Measurements from ENCODE around the gene IER2. TPM values are rescaled to one million over a fixed set of nuclear protein-coding genes. Genes with fewer than 3 reads are reported as not detected.

The IER2 gene
- total and polyA plus RNA-seq, 4 donors: 12.6 to 56.2 (median 31.8) TPM

GRCh38 chr19:13104848-13105711 lies 45.1 kb upstream of the IER2 start:
- 79% methylated on average over 14 of the region's 29 CpGs for WGBS (ENCODE audit: insufficient coverage)

DNA sequence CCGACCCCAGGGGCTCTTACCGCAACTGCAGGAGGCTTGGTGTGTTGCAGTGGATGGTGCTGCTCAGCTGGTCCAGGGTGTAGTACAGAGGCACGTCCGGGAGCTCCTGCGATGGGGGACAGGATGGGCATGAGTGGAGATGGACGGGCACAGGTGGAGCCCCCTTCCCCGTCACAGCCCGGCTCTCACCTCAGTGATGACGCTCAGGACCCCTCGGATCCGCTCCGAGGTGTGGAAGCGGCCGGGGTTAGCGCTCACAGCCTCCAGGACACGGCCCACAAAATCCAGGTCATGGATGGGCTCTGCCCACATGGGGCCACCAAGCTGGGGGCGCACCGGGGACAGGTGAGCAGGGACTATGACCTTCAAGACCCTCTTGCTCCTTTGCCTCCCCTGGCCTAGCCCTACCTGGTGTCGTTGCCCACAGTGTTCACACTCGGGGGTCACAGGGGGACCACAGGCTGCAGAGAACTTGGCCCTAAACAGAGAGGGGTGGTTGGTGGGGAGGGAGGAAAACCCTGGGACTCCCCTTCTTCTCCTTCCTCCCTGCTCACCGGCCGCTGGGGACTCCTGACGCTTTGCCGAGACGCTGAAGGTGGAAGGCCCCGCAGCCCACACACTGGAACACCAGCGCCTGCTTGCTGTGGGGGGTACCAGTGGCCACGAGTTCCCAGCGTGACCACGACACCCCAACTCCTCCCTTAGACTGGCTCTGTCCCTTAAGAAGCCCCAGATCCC lies 40.7 kb upstream of the IER2 start:
- Histone ChIP-seq H3K27ac (ENCODE audit: low read depth, low read length) (no peak overlapping the region), H3K9me3 (ENCODE audit: control insufficient read depth, insufficient read depth, low read length) (no peaks in the 10 kb centered on the region), H3K4me1 (ENCODE audit: control insufficient read depth, insufficient read depth, low read length) (peaks cover 7% of the 10 kb centered on the region), H3K4me3 (ENCODE audit: low read depth, low read length) (no peak overlapping the region), H3K27me3 (ENCODE audit: control insufficient read depth, insufficient read depth, low read length) (no peaks in the 10 kb centered on the region), H3K36me3 (ENCODE audit: control insufficient read depth, insufficient read depth, low read length) (peaks cover 86% of the 10 kb centered on the region)
- DNase-seq (ENCODE audit: low read depth in 4 of 6, low spot score in 6 of 6): no peak
- 96% methylated on average over 28 of the region's 30 CpGs for whole genome bisulfite sequencing (ENCODE audit: insufficient coverage)

More at GRCh38 chr19:13104848-13105711, 45.1 kb upstream of the IER2 start:
- peak overlapping the region; percentile 52 for H3K27ac ChIP-seq (ENCODE audit: low read depth, low read length)
- peaks cover 43% of the 10 kb centered on the region for H3K4me1 ChIP-seq (ENCODE audit: control insufficient read depth, insufficient read depth, low read length)
- H3K36me3 ChIP-seq (ENCODE audit: control insufficient read depth, insufficient read depth, low read length): peaks cover 74% of the 10 kb centered on the region
- no peaks in the 10 kb centered on the region for H3K9me3 ChIP-seq (ENCODE audit: control insufficient read depth, insufficient read depth, low read length)
- H3K27me3 ChIP-seq (ENCODE audit: control insufficient read depth, insufficient read depth, low read length): peaks cover 11% of the 10 kb centered on the region
- DNase-seq (ENCODE audit: low read depth in 4 of 6, low spot score in 6 of 6): no peak
- no peak overlapping the region for H3K4me3 ChIP-seq (ENCODE audit: low read depth, low read length)

DNA sequence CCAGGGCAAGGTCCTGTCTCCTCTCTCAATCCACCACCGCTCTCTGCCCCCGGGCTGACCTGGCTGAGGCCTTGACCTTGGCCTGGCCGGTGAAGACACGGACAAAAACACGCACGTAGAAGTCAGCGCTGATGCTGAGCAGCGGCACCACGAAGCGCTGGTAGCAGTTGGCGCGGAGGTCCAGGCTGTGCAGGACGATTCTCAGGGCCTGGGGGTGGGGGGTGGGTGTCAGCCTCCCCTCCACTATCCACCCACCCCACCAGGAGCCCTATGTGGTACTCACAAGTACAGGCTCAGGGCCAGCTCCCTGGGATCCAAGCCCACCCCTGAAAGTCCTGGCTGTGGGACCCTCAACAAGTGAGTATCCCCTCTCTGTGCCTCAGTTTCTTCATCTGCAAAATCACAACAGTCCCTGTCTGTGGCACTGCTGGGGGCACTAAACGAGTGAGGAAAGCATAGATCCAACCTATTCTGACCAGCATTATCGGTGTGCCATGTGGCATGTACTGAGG lies 40.1 kb upstream of the IER2 start:
- peaks cover 2% of the 10 kb centered on the region for H3K4me1 ChIP-seq (ENCODE audit: control insufficient read depth, insufficient read depth, low read length)
- H3K4me3 ChIP-seq (ENCODE audit: low read depth, low read length): no peak overlapping the region
- H3K9me3 ChIP-seq (ENCODE audit: control insufficient read depth, insufficient read depth, low read length): no peaks in the 10 kb centered on the region
- no peaks in the 10 kb centered on the region for H3K27me3 ChIP-seq (ENCODE audit: control insufficient read depth, insufficient read depth, low read length)
- WGBS (ENCODE audit: insufficient coverage): 93% methylated on average over 4 of the region's 15 CpGs
- H3K27ac ChIP-seq (ENCODE audit: low read depth, low read length): no peak overlapping the region
- peaks cover 85% of the 10 kb centered on the region for H3K36me3 ChIP-seq (ENCODE audit: control insufficient read depth, insufficient read depth, low read length)
- no peak for DNase-seq (ENCODE audit: low read depth in 4 of 6, low spot score in 6 of 6)

GRCh38 chr19:13112555-13112954 lies 37.7 kb upstream of the IER2 start:
- Histone ChIP-seq H3K4me1 (ENCODE audit: control insufficient read depth, insufficient read depth, low read length) (peaks cover 26% of the 10 kb centered on the region), H3K36me3 (ENCODE audit: control insufficient read depth, insufficient read depth, low read length) (peaks cover 70% of the 10 kb centered on the region), H3K27me3 (ENCODE audit: control insufficient read depth, insufficient read depth, low read length) (no peaks in the 10 kb centered on the region), H3K4me3 (ENCODE audit: low read depth, low read length) (no peak overlapping the region), H3K9me3 (ENCODE audit: control insufficient read depth, insufficient read depth, low read length) (no peaks in the 10 kb centered on the region), H3K27ac (ENCODE audit: low read depth, low read length) (no peak overlapping the region)
- WGBS (ENCODE audit: insufficient coverage): 93% methylated on average over 10 of the region's 10 CpGs
- DNase-seq (ENCODE audit: low read depth in 4 of 6, low spot score in 6 of 6): no peak

- no peaks in the 10 kb centered on the region for H3K27me3 ChIP-seq (ENCODE audit: control insufficient read depth, insufficient read depth, low read length)
- H3K36me3 ChIP-seq (ENCODE audit: control insufficient read depth, insufficient read depth, low read length): peaks cover 48% of the 10 kb centered on the region
- no peaks in the 10 kb centered on the region for H3K9me3 ChIP-seq (ENCODE audit: control insufficient read depth, insufficient read depth, low read length)
- WGBS (ENCODE audit: insufficient coverage): 2% methylated on average over 18 of the region's 18 CpGs
- peak overlapping the region; percentile 94 for H3K4me3 ChIP-seq (ENCODE audit: low read depth, low read length)
- DNase-seq (ENCODE audit: low read depth in 4 of 6, low spot score in 6 of 6): no peak
- peaks cover 51% of the 10 kb centered on the region for H3K4me1 ChIP-seq (ENCODE audit: control insufficient read depth, insufficient read depth, low read length)
- H3K27ac ChIP-seq (ENCODE audit: low read depth, low read length): no peak overlapping the region
These were observed 34.3 kb upstream of the IER2 start for GRCh38 chr19:13115936-13116281.

GRCh38 chr19:13116282-13117175 lies 33.7 kb upstream of the IER2 start, which contains the start of gene TRMT1:
Gene TRMT1 (minus strand): TSS chr19:13116740. CDS start chr19:13116399, 341 bp downstream.
- Histone ChIP-seq H3K27ac (ENCODE audit: low read depth, low read length) (peak within 1 kb of the TSS; percentile 61), H3K27me3 (ENCODE audit: control insufficient read depth, insufficient read depth, low read length) (no peaks in the 10 kb centered on the region), H3K36me3 (ENCODE audit: control insufficient read depth, insufficient read depth, low read length) (peaks cover 48% of the 10 kb centered on the region), H3K9me3 (ENCODE audit: control insufficient read depth, insufficient read depth, low read length) (no peaks in the 10 kb centered on the region), H3K4me1 (ENCODE audit: control insufficient read depth, insufficient read depth, low read length) (peaks cover 51% of the 10 kb centered on the region), H3K4me3 (ENCODE audit: low read depth, low read length) (peak within 1 kb of the TSS; percentile 94)
- DNase-seq (ENCODE audit: low read depth in 4 of 6, low spot score in 6 of 6): peak; percentile 85 to 98 (median 93)
- under 1% methylated on average over 47 of the region's 51 CpGs for whole genome bisulfite sequencing (ENCODE audit: insufficient coverage)

- WGBS (ENCODE audit: insufficient coverage): 28% methylated on average over 18 of the region's 20 CpGs
- peaks cover 47% of the 10 kb centered on the region for H3K36me3 ChIP-seq (ENCODE audit: control insufficient read depth, insufficient read depth, low read length)
- peak overlapping the region; percentile 61 for H3K27ac ChIP-seq (ENCODE audit: low read depth, low read length)
- no peak for DNase-seq (ENCODE audit: low read depth in 4 of 6, low spot score in 6 of 6)
- peaks cover 51% of the 10 kb centered on the region for H3K4me1 ChIP-seq (ENCODE audit: control insufficient read depth, insufficient read depth, low read length)
- H3K9me3 ChIP-seq (ENCODE audit: control insufficient read depth, insufficient read depth, low read length): no peaks in the 10 kb centered on the region
- peak overlapping the region; percentile 94 for H3K4me3 ChIP-seq (ENCODE audit: low read depth, low read length)
- H3K27me3 ChIP-seq (ENCODE audit: control insufficient read depth, insufficient read depth, low read length): no peaks in the 10 kb centered on the region
These were observed 32.9 kb upstream of the IER2 start for GRCh38 chr19:13117176-13117771.

DNA sequence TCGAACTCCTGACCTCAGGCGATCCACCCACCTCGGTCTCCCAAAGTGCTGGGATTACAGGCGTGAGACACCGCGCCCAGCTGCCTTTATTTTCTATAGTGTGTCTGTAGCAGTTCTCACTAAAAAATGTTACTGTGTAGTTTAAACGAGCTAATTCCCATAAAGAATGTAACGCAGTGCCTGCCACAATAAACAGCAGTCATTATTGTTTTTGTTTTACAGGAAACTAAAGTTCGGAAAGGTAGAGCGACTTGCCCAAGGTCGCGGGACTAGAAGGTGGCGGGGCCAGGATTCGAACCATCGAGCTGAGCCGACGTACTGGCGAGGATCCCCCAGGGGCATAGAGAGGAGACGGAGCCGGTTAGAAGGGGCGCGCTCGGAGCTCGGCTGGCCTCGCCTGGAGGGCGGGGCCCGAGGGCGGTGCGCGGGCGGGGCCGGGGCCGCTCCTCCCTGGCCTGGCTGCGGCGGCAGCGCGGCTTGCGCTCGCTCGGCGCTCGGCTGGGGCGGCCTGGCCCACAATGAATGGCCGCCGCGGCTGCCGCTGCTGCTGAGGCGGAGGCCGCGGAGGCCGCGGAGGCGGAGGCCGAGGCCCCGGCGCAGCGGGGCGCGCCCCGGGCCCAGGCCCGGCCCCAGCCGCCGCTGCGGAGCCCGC lies 32.3 kb upstream of the IER2 start, which contains the start of gene NACC1:
TSS of gene NACC1 (plus strand) at position 493 of the 652 bp plus-strand sequence. CDS start 16,944 bp downstream, outside the sequence.
- Histone ChIP-seq H3K9me3 (ENCODE audit: control insufficient read depth, insufficient read depth, low read length) (no peaks in the 10 kb centered on the region), H3K4me1 (ENCODE audit: control insufficient read depth, insufficient read depth, low read length) (peaks cover 51% of the 10 kb centered on the region), H3K27ac (ENCODE audit: low read depth, low read length) (peak within 1 kb of the TSS; percentile 61), H3K36me3 (ENCODE audit: control insufficient read depth, insufficient read depth, low read length) (peaks cover 47% of the 10 kb centered on the region), H3K4me3 (ENCODE audit: low read depth, low read length) (peak within 1 kb of the TSS; percentile 94), H3K27me3 (ENCODE audit: control insufficient read depth, insufficient read depth, low read length) (no peaks in the 10 kb centered on the region)
- DNase-seq (ENCODE audit: low read depth in 4 of 6, low spot score in 6 of 6): peak; percentile 69 to 97 (median 84)
- WGBS (ENCODE audit: insufficient coverage): 1% methylated on average over 58 of the region's 65 CpGs

Measured in spinal cord (tissue), 10 donors.